ENCODE results near the gene MAEL.
A peak's percentile ranks its signal among the peaks of the same experiment; 100 is the strongest.

MAEL gene

DNA sequence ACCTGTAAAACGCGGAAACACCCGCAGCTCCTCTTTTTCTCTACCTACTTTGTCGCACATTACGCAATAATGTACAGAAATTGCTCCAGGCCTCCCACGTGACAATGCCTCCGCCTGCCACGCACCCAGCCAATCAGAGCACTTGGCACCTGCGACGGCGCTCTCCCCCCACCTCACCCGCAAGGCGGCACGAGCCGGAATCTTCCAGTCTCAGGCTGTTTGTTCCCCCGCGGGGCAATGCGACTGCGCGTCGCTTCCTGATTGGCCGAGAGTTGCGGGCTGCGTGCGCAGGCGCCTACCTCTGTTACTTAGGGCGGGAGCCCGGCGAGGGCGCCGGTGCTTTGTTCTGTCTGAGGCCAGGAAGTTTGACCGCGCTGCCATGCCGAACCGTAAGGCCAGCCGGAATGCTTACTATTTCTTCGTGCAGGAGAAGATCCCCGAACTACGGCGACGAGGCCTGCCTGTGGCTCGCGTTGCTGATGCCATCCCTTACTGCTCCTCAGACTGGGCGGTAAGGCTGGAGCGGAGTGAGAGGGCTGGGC is at the start of gene MAEL:
Gene MAEL, plus strand, starts transcription at position 307 of the 542 bp plus-strand sequence. Its CDS starts 73 bp downstream, at position 380.
- no peak for DNase-seq (ENCODE audit: low spot score)

DNA sequence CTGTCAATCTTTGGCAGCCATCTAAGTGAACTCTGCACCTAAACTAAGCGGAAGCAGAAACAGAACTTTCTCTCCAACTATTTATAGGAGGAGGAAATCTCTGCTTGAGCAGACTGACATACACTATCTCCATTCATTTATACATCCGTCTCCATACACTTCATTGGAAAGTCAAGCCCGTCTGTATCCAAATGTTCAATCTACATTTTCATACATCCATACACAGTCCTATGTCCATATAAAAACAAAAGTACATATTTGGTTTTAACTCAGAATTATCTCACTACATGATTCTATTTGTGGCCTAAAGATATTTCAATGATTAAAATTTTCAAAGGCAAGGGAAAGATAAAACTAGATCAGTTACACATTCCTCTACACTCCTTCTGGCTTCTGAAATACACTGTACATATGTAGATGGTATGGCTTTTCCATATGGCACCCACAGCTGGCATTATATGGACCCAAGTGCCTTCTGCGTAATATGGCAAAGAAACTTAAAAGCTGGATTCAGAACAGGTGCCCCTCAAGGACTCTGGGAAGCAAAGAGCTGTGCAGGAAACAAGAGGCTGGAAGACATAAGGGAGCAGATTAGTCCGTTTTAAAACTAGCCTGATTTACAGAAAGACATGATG is 49.2 kb upstream of the MAEL start:
- DNase-seq (ENCODE audit: low spot score): no peak

DNA sequence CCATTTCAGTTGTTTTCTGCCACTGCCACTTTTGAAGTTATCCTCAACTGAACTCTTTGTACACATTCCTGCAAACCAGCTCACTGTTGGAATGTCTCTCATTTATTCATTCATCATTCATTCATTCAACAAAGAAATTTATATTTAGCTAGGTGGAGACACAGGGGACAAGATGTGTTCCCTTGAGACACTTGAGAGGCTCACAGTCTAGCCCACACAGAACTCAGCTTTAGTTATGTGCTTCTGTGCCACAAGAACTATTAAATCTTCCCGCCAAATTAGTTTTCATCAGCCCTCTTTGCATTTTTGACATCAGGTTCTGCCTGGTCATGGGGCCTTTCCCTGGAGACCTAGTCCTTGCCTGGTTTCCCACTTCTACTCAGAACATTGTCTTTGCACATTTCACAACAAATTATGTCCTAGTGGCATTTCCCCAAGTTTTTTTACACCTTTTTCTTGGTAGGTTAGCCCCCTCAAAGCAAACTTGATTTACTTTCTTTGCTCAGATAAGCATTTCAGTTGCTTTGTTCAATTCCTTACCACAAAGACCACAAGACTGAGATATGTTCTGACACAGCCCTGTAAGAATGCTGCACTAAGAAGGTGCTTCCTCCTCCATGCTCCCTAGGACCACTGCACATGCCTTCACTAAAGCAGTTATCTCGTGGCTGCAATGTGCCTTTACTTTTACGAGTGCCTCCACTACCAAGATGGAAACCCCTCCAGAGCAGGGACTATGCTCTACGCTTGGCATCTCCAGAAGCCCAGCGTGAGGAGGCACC is 44.7 kb upstream of the MAEL start:
- DNase-seq (ENCODE audit: low spot score): peak; percentile 88

DNA sequence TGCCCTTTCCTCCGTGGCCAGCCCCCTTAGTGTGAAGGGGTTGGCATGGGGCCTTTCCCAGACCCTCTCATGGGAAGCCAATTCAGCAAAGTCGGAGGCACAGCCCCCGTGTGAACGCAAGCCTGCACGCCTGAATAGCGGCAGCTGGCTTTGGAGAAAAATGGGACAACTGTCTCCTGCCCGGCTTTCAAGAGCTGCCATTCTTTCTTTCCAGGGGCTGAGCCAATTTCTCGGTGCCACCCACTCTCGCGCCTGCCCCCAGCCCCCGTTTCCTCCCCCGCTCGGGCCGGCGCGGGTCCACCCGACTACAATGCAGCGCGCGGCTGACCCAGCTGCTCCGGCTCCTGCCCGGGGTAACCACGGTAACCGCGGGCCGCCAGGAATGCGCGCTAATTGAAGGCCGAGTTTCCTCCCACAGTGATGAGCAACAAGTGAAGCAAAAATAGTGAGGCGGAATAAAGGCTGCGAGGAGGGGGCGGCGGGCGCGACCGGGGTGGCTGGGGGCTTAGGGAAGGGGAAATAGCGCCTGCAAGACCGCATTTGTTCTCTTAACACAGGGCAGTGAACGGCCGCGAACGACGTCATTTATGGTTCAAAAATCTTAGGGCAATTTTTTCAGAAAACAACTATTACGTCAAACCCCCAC is 41.6 kb upstream of the MAEL start:
- DNase-seq (ENCODE audit: low spot score): peak; percentile 79

DNA sequence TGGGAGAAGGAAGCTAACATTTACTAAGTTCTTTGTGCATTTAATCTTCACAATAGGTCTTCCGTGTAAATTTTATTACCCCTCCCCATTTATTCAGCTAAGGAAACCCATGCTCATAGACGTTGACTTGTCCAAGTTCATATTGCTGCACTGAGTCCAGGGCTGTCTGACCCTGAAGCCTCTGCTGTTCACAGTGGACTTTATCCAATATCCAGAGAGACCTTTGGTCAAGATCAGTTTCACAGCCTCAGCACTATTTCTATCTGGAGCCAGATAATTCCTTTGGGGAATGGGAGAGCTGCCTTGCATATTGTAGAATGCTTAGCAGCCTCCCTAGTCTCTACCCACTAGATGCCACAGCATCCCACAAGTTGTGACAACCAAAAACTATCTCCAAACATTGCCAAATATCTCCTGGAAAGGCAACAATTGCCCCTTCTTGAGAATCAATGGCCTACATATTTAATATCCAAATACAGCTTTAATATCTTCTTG is 40.2 kb upstream of the MAEL start:
- no peak for DNase-seq (ENCODE audit: low spot score)

DNA sequence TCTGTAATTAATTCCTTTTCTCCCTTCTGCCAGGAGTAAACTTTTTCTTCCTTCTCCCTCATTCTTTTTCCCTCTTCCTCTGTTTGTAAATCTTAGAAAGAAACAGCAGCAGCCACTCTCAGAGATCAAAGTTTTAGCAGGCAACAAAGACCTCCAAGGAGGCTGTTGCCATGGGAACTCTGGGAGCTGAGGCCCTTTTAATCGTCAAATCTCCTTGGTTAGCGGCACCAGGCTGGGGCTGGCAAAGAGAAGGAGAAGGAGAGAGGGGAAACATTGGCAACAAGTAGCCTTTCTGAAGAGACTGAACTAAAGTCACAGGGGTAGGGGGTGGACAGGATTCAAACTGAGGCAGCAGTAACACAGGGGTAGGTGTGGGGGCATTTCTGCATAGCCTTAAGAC is 38.9 kb upstream of the MAEL start:
- no peak for DNase-seq (ENCODE audit: low spot score)

DNA sequence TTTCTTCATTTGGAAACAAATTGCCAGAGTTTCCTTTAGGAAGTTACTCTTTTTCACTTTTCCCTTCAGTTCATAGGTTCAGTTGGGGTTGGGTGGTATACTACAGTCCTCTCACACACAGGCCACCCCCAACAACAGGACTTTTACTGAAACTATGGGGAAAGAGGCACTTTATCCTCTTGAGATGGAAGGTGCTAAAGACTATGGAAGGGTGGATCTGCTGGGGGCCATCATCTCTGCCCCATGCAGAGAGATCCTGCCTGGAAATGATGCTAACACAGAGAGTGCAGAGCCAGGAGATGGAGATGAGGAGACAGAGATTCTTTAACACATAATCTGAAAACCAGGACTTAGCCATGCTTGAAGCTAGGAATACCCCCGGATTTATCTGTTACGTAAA is 38.0 kb upstream of the MAEL start:
- no peak for DNase-seq (ENCODE audit: low spot score)

DNA sequence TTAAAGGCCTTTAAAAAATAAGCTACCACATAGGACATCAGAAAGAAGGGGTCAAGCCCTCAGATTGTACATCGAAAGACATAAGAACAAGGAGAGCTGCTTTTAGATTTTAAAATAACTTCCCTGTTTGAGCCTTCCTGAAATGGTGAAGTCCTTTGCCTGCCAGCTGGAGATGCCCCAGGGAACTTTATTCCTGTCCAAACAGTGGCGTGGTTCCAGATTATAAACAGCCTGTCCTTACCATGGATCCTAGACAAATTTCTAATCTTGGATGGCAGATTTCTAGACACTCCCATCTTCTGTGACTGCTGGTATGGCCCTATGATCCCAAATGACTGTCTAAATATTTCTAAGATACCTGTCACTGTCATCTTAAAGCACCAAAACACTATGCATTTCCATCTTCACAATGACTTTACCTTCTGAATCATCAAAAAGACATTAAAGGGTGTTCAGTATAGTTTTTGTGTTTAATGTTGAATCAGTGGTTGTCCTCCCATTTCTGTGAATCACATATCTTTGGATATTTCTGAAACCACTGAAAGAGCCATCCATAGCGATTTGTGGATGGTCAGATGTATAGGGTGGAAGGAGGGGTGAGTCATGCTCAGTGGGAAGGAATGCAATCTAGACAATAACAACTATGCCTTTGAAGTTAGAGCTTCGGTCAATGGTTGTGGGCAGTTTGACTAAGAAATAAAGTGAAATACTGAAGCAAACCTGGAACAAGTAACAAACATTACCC is 36.9 kb upstream of the MAEL start:
- peak; percentile 38 for DNase-seq (ENCODE audit: low spot score)

DNA sequence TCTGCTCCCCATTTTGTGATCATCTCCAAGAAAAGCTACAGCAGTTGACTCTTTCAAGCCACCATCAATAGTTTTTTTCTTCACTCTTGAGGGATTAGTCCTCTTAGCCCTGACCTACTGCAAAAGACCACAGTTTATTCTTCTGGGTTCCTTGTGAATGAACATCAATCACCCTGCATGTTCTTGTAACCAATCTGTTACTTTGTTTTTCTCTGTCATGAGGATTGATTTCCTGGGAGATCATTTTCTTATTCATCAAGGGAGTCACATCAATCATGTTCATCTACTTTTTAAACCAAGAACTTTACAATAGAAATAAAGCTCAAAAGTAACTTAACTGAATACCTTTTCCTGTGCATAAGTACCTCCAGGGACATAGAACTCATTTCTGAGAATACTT is 35.6 kb upstream of the MAEL start:
- DNase-seq (ENCODE audit: low spot score): no peak

DNA sequence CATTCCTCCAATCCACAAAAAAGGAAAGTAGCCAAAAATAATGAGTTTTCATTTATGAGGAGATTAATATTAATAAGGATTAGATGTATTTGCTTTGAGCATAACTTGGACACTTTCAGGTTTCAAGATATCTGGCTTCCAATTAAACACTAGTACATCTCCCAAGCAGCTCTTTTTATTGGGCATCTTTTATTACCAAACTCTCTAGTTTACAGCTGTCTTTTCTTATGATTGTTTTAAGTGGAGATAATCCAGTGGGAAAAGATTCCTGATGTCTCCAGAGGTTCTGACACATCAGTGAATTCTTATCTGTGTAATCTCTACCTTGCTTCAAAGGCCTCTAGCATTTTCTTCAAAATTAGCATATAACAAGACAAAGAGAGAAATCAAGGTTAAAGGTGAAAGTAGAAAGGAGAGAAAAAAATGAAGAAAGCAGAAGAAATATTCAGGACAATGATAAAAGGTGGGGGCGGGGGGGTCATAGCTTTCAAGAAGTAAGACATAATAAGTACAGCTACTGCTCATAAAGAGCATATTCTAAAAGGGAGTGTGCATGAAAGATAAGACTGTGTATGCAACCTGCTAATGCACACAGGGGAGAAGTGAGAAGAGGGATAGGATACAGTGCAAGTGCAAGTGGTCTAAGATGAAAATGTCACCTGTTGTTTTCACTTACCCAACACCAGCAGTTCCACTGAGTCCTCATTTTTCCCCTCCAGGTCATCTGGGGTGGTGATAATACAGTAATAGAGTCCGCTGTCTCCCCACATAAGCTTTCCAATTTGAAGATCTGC is 32.8 kb upstream of the MAEL start:
- DNase-seq (ENCODE audit: low spot score): no peak

DNA sequence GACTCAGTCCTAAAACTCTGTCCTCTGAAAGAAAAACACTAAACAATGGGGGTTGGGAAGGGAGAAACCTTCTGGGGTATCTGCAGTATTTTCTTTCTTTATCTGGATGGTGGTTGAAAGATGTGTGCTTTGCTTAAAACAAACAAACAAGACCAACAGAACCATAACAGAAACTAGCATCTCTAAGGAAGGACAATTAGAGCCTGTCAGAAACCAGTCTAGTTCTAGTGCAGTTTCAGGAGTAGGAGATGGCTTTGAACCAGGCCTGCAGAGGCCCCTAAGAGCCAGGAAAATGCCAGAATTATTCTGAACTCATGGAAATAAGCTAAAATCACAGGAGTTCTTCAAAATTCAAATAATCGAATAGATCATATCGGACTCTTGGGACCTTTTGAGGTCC is 32.2 kb upstream of the MAEL start:
- no peak for DNase-seq (ENCODE audit: low spot score)

DNA sequence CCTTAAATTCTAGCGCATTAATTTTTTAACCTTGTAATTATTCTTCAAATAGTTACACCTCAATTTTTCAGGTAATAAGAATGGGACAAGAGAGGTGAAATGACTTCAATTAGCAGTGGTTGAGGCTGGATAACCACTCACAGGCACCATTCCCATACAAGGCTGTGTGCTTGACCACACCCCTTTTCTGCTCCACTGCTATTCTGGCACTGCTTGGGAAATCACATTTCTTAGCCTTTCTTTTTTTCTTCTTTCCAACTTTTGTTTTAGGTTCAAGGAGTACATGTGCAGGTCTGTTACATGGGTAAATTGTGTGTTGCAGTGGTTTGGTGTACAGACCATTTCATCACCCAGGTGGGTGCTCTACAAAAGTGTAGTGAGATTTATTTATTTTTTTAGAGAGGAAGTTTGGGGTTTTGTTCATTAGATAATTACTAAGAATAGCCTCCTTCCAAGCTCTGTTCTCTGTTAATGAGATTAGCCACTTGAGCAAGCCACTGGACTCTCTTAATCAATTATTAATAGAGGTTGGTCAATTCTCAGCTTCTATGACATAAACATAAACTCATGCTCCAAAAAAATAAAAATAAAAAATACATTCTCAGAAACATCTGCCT is 28.1 kb upstream of the MAEL start:
- peak; percentile 62 for DNase-seq (ENCODE audit: low spot score)

DNA sequence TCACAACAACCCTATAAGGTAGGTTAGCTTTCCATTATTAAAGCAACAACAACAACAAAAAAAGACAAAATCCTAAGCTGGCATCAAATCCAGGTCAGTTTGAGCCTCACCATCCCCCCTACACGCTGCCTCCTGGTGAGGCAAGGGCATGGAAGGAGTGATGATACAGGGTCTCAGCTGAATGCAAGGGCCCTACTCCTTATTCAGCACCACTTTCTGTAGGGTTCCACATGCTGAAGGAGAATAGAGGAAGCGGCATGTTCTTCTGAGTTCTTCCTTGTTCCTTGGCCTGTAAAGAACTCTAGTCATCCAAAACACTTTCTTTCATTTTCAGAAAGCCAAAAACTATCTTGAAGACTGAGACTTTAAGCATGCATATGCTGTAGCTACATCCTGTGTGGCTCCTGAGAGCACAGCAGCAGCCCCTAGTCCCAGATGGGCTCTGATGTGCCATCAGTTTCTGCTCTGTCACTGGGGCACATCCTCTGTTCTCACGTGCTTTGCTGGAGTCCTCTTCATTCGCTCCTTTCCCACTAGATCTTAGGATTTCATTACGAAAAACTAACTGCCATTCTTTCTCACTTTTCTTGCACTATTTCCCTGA is 19.9 kb upstream of the MAEL start:
- no peak for DNase-seq (ENCODE audit: low spot score)

DNA sequence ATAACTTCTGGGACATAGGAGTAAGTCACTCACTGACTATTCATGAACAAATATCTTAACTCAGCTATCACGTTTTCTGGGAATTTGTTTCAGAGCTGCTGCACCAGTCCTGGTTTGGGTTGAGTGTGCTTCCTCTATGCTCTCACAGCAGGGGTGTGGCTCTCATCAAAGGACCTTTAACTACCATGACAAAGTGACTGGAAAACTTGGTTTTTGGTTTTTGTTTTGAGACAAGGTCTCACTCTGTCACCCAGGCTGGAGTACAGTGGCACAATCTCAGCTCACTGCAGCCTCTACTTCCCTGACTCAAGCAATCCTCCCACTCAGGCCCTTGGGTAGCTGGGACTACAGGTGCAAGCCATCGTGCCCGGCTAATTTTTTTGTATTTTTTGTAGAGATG is 17.8 kb upstream of the MAEL start:
- no peak for DNase-seq (ENCODE audit: low spot score)

DNA sequence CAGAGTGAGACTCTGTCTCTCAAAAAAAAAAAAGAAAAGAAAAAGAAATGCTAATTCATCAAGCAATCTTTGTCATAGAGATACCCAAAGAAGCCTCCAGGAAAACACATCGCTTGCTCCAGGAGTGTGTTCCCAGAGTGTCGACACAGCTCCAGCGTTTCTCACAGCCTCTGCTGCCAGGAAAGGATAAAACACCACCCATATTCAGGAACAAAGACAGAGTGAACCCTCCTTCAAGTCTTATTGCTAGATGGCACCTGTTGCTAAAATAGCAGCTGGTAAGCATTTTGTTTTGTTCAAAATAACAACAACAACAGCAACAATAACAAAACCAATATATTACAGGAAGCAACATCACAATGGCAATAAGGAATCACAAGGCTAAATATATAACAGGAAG is 16.9 kb upstream of the MAEL start:
- no peak for DNase-seq (ENCODE audit: low spot score)

DNA sequence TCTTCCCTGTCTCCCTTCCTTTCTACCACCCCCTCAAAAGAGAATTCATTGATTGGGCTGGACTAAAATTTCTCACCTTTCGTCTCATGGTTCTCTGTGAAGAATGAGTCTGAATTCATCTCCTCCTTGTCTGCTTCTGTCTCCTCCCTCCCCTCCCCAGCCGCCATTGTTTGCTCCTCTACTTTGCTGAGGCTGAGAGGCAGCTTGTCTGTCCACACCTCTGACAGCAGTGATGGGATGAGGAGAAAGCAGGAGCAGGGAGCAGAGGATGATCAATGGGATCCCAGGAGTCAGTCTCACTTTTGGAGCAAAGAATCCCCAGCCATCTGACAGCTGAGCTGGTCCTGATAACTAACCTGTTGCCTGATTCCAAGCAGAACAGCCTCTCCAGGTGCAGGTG is 16.3 kb upstream of the MAEL start:
- DNase-seq (ENCODE audit: low spot score): no peak

DNA sequence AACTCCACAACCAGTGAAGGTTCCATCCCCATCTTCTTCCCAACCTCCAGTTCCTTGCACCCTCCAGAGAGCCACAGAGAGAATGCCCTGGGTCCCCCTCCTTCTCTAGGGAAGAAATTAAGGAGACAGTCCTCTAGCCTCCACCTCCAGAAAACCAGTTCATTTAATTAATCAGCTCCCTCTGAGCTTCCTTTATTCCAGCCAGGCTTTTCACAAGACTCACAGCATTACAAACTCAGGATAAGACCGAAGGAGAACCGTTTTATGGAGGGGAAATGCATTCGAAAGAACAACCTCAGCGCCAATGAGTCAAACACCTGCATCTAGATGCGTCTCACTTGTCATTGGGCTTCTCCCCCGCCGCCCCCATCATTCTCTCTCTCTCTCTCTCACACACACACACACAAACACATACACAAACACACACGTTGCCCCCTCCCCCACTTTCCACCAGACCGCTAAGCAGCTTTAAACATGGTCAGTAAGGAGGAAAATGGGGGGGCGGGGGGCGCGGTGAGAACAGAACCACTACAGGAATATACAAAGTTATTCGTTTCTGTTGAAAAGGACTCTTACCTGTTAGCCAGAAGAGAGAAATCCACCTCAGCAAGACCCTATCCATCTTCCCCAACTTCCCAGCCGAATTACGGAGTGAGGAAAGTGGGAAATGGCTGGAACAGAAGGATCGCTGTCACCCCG is 14.3 kb upstream of the MAEL start:
- peak; percentile 9 for DNase-seq (ENCODE audit: low spot score)

DNA sequence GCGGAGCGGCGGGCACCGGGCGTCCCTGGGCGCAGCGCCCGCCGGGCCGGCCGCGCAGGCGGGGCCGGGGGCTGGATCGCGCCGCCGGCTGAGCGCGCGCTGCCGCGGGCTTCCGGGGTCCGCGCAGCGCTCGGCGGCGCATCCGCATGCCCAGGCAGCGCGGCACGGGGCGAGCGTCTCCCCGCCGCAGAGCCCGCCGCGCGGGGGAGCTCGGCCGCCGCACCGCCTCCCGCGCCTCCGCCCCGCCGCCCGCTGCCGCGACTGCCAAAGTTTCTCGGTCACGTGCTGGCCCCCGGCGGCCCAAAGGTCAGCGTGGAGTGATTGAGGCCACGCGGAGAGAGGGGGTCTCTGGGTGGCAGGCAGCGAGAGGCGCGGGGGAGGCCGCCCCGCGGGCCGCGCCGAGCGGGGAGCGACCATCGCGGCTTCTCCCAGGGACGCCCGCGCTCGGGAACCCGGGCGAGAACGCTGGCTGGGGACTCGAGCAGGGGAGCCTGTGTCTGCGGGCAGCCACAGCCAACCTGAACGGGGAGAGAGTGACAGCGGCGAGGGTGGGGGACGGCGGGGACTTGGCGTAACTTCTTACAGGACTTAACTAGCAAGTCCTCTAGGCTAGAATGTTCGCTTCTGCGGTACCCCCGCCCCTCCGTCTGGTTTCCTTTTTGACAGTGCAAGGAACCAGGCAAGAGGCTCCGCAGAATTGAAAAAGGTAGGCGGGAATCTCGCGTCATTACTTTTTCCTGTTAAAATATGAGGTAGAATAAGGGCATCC is 13.5 kb upstream of the MAEL start, which contains the start of gene ILDR2:
Gene ILDR2, minus strand, starts transcription at position 180 of the 769 bp plus-strand sequence. CDS start 272 bp downstream, outside the sequence.
- DNase-seq (ENCODE audit: low spot score): peak; percentile 39

DNA sequence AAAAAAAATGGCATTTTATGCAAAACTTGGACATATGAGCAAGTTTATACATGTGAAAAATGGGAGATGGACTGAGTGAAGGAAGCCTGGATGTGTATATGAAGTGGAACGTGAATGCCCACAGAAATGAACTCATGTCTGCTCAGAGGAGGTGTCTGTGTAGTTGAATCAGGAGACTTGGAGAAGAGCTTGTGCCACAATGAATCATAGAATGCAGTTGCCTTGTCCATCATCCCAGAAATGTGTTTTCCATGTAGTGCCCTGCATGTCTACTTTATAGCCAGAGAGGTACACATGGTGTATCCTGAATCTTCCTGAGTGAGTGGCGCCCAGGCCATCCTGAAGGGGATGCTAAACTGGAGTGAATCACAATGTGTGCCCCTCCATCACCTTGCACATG is 11.1 kb upstream of the MAEL start:
- no peak for DNase-seq (ENCODE audit: low spot score)
